Suprapubic skin (tissue), 4 donors: ENCODE data around the gene ZNF23. TPM values are rescaled to one million over a fixed set of nuclear protein-coding genes. Genes with fewer than 3 reads are reported as not detected.

ENCODE experiments used
- DNase-seq, 2 donors: peaks; one replicate each; pipeline ENCODE4 v3.0.0-alpha.2; 2019; ENCODE audit warnings: low spot score in 2 of 2
- H3K27ac ChIP-seq: fragments of 200-600 bp; sonication (generic); one replicate; pipeline ENCODE4 v1.5.1; 2019
- H3K27me3 ChIP-seq: fragments of 200-600 bp; sonication (generic); one replicate; pipeline ENCODE4 v1.5.1; 2019
- H3K36me3 ChIP-seq: fragments of 200-600 bp; sonication (generic); one replicate; pipeline ENCODE4 v1.5.1; 2019
- H3K4me1 ChIP-seq: fragments of 200-600 bp; sonication (generic); one replicate; pipeline ENCODE4 v1.5.1; 2019
- H3K4me3 ChIP-seq: fragments of 200-600 bp; sonication (generic); one replicate; pipeline ENCODE4 v1.5.1; 2019; ENCODE audit warnings: mild to moderate bottlenecking
- H3K9me3 ChIP-seq: fragments of 200-600 bp; sonication (generic); one replicate; pipeline ENCODE4 v1.5.1; 2019
- CTCF ChIP-seq, 2 donors: fragments of 200-600 bp in 1 of 2; fragments of 450-650 bp in 1 of 2; sonication (generic) in 1 of 2; IDR thresholded peaks; one replicate each; pipeline ENCODE4 v1.5.1; 2016 to 2019; ENCODE audit warnings: antibody characterized with exemption in 2 of 2, mild to moderate bottlenecking in 1 of 2, moderate library complexity in 1 of 2
- EP300 ChIP-seq: sonication (generic); formaldehyde crosslinking; IDR thresholded peaks from one replicate; pipeline ENCODE4 v1.6.1; 2017; ENCODE audit warnings: antibody characterized with exemption
- POLR2A ChIP-seq, 2 donors: fragments of 450-650 bp; IDR thresholded peaks; one replicate each; pipeline ENCODE4 v1.6.1; 2017; ENCODE audit warnings: antibody characterized with exemption in 2 of 2, mild to moderate bottlenecking in 2 of 2, moderate library complexity in 2 of 2
- POLR2AphosphoS5 ChIP-seq, 3 donors: sonication (generic); formaldehyde crosslinking; IDR thresholded peaks; one replicate each; pipeline ENCODE4 v1.6.1; 2017; ENCODE audit warnings: antibody characterized with exemption in 3 of 3
- WGBS: methylation state at CpG from one replicate; pipeline ENCODE4 v1.1.5; 2018; 5-methylcytosine and 5-hydroxymethylcytosine counted together
- total RNA-seq, 4 donors: library from RNA; depleted of rRNA; stranded (reverse); fragments of >200 nt; gene quantifications; one replicate each; pipeline ENCODE4 v1.1.0, GENCODE V29; 2016

The ZNF23 gene
- total RNA-seq, 4 donors from 2014 or later, result 2.5 to 5.8 (median 4.8) TPM

- no peaks in the 10 kb centered on the region for H3K9me3 ChIP-seq
- H3K27ac ChIP-seq, result no peak overlapping the region
- DNase-seq, result no peak
- H3K4me1 ChIP-seq, result no peaks in the 10 kb centered on the region
- no peak for TF ChIP-seq POLR2AphosphoS5 (IDR thresholded peaks at IDR 0.05)
- no peak for TF ChIP-seq CTCF (IDR thresholded peaks at IDR 0.05)
- no peak for TF ChIP-seq EP300
- TF ChIP-seq POLR2A (IDR thresholded peaks at IDR 0.05), result no peak
- 63% methylated on average over 2 of the region's 2 CpGs for WGBS
- H3K4me3 ChIP-seq, result no peak overlapping the region
- H3K36me3 ChIP-seq, result no peaks in the 10 kb centered on the region
- H3K27me3 ChIP-seq, result peaks cover 2% of the 10 kb centered on the region
Measured at GRCh38 chr16:71500964-71501363, 38.9 kb upstream of the ZNF23 start.

DNA sequence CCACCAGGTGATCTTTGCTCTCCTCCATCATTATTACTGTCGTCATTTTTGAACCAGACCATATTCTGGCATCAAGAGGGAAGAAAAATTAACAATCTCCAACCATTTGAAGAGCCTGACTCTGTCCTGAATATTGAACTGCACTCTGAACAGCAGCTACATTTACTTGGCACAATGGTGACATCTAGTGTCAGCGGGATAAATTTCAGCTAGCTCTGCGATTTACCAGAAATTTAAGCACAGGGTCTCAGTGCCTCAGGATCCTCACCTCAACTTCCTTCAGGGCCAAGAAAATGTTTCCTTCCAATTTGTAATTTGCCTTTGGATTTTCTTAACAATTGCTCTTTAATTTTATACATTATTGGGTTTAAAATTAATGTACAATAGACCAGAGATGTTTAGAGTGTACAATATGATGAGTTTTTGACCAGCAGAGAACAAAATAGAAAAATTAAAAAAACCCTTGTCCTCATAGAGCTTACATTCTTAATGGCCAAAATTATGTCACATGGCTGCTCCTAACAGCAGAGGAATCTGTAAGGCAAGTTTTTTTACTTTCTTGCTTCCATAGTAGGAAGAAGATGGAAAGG is 37.8 kb upstream of the ZNF23 start:
- Histone ChIP-seq H3K4me3 (no peak overlapping the region), H3K27ac (no peak overlapping the region), H3K36me3 (no peaks in the 10 kb centered on the region), H3K27me3 (peaks cover 2% of the 10 kb centered on the region), H3K4me1 (no peaks in the 10 kb centered on the region), H3K9me3 (no peaks in the 10 kb centered on the region)
- TF ChIP-seq EP300 (no peak), CTCF (IDR thresholded peaks at IDR 0.05) (peak; percentile 28 to 49)
- 1% methylated on average over 3 of the region's 3 CpGs for WGBS
- no peak for DNase-seq

- no peaks in the 10 kb centered on the region for H3K4me1 ChIP-seq
- WGBS, result 83% methylated on average over 3 of the region's 3 CpGs
- no peaks in the 10 kb centered on the region for H3K27me3 ChIP-seq
- no peaks in the 10 kb centered on the region for H3K9me3 ChIP-seq
- no peak for DNase-seq
- no peaks in the 10 kb centered on the region for H3K36me3 ChIP-seq
- TF ChIP-seq CTCF (IDR thresholded peaks at IDR 0.05), result no peak
- no peak for TF ChIP-seq POLR2A (IDR thresholded peaks at IDR 0.05)
- TF ChIP-seq EP300, result no peak
- TF ChIP-seq POLR2AphosphoS5 (IDR thresholded peaks at IDR 0.05), result no peak
- no peak overlapping the region for H3K27ac ChIP-seq
- H3K4me3 ChIP-seq, result no peak overlapping the region
Measured at GRCh38 chr16:71498031-71498430, 36.0 kb upstream of the ZNF23 start.

DNA sequence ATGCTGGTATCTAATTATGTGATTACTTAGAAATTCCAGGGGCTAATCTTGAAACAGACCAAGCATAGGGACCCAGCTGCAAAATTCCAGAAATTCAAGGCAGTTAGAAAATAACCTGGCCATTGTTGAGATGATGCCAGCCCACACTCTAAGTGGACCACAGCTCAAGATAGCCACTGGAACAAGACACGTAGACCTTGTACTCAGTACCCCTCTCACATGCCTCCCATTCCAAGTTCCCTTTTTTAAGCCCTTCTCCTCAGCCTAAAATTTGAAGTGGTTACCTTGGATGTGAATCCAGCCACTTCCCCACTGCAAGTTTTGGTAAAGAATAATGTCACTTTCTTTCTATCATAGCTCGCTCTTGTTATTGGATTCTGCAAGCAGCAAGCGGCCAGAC is 31.2 kb upstream of the ZNF23 start:
- Histone ChIP-seq H3K9me3 (no peaks in the 10 kb centered on the region), H3K4me1 (no peaks in the 10 kb centered on the region), H3K36me3 (no peaks in the 10 kb centered on the region), H3K4me3 (no peak overlapping the region), H3K27me3 (no peaks in the 10 kb centered on the region), H3K27ac (no peak overlapping the region)
- 86% methylated on average over 3 of the region's 3 CpGs for whole genome bisulfite sequencing
- DNase-seq, result no peak
- TF ChIP-seq POLR2AphosphoS5 (IDR thresholded peaks at IDR 0.05) (no peak), CTCF (IDR thresholded peaks at IDR 0.05) (no peak), EP300 (no peak), POLR2A (IDR thresholded peaks at IDR 0.05) (no peak)

DNA sequence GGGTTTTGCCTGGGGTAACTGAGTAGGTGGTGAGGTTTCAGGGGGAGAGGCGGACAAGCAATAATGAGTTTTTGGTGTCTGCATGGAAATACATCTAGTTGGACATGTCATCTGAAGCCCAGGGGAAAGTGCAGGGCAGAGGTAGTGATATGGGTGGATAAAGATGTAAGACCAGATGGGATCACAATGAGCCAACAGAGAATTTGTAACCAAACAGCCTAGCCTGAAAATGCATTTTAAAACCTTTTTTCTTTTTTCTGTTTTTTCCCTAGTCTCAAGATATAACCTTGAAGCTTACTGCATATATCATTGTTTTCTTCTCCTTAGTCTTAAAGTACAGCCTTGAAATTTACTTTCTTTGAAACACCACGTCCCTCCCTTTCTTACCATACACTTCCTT is 30.7 kb upstream of the ZNF23 start:
- Histone ChIP-seq H3K27ac (no peak overlapping the region), H3K36me3 (no peaks in the 10 kb centered on the region), H3K9me3 (no peaks in the 10 kb centered on the region), H3K4me1 (no peaks in the 10 kb centered on the region), H3K27me3 (no peaks in the 10 kb centered on the region), H3K4me3 (no peak overlapping the region)
- 65% methylated on average over 2 of the region's 2 CpGs for WGBS
- DNase-seq, result no peak
- TF ChIP-seq EP300, result no peak
- TF ChIP-seq CTCF (IDR thresholded peaks at IDR 0.05), result no peak
- no peak for TF ChIP-seq POLR2AphosphoS5 (IDR thresholded peaks at IDR 0.05)
- TF ChIP-seq POLR2A (IDR thresholded peaks at IDR 0.05), result no peak
